ENCODE results near the gene NIN.

The NIN gene

DNA sequence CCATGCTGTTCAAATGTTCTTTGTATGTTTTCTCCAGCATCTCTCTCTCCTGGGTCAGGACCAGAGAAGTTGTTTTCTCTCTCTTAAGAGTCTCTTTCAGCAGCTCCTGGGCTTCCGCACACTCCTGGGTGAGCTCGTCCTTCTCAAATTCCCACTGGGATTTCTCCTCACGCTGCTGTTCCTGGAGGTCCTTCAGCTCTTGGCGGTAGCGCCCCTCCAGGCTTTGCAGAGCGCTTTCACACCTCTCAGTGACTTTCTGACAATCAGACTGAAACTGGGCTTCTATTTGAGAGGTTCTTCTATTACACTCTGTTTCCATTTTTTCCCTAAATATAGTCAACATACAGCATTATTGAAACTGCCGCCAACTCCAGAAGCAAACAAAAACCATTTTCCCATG, 72.7 kb downstream of the NIN start:
- DNase-seq: no peak

DNA sequence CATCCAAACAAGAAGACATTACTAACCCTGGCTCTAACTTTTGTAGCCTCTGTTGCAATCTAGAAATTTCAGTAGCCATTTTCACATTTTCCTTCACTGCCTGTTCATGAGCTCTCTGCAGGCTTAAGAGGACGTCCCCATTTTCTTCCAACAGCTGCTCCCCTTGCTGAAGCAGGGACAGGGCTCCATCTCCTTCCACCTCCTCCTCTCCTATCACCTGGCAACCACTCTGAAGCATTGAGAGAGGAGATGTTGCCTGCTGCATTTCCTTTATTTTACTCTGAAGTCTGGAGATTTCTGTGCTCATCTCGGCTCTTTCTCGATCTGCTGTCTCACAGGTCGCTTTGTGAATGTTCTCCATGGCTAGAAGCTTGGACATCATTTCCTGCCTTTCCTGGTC, 73.3 kb downstream of the NIN start:
- no peak for DNase-seq

DNA sequence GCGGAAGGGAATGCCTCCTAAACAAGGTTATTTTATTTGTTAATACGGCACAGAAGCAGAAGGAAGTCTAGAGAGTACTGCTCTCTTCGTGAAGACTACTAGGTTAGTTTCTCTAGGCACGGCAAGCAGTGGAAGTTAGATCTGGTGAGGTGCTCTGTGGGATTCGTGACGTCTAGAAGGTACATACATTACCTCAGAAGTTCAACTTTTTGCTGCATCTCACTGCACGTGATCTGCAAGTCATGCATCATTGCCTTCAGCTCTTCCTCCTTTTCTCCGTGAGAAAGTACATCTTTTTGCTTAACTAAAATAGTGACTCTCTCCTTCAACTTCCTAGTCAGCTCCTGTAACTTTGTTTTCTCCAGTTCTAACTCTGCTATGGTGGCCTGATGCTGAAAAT, 74.7 kb downstream of the NIN start:
- no peak for DNase-seq

DNA sequence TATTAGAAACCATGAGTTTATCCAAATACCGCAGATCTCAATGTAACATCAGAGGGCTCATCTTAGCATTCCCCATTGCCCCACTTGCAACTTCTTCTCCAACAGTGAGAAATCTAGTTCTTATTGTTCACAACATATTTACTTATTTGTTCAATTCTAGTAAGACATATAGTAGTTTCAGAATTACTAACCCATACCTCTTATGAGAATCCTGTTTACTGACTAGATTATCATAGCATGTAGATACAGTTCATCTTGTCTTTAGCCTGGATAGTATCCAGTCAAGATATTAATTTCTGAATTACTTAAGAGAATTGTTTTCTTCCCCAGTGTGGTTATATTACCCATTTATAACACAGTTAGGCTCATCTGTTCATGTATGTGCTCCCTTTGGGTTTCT, 80.6 kb downstream of the NIN start:
- DNase-seq: no peak

DNA sequence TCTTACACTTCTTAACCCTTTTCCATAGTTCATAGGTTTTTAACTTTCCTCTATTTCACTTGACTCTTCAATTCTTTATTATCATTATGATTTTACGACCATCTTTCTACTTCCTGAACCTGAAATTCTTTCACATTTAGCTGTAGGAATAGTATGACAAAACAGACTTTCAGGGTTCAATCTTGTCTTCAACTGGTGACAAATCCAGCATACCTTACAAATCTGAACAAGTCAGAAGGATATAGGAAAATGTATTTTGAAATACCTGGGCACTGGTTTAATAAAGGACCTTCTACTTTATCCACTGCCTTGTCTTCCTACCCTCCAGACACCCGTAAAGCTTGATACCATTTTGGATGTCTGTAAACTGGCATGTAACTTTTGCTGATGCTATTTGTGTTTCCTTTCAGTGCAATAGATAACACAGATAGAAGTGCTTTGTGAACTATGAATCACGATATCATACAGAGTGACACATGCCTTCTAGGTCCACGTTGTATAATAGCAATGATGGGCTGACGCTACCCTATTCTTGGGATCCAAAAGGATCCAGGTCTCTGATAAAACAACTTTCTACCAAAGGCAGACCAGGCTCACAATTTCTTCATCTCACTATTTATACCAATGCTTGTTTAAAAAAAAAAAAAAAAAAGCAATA, 85.4 kb downstream of the NIN start:
- DNase-seq: no peak

DNA sequence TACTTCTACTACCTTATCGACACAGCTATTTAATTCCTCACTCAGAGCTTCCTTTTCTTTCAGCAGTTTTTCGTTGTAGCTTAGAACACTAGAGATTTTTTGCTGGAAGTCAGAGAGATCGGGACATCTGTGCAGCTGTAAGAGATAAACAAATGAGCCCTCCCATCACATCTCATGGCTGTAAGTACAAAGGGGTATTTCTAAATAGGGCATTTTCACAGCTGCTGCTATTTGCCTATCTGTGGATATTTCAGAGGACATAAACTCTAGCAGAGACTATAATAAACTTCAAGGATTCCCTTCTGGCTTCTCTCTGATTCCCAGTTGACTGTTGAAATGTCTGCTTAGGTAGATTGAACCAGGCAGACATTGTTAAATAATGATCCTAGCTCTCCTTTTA, 86.7 kb downstream of the NIN start:
- DNase-seq: no peak

DNA sequence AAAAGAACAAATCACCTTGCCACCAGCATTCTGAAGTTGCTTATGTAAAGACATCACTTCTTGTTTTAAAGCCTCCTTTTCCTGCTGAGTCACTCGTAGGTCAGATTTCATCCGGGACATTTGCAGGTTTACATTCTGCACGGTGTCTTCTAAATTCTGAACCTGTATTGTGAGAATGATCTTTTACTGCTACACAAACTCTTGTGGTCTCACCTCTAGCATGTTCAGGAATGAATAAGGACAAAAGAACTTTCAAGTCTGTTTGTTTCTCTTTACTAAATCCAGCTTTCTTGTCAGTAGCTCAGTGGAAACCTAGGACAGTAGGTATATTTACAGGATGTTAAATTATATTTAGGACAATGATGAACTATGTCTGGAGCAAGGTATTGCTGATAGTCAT, 89.4 kb downstream of the NIN start:
- DNase-seq: no peak

DNA sequence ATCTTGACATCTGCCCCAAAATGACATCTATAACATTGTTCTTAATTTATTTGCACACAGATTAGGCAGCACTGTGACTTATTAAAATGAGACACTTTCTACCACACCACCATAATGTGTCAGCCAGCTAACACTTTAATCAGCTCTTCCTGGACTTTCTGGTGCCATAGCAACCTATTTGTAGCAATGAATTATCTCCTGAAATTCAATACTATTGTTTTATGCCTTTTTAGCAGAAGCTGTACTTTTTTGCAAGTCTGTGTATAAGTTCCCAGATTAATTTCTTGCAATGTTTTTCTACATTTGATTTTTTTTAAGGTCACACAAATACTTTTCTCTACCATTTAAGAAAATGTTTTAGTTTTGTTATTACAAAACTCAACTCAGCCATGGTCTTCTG, 90.1 kb downstream of the NIN start:
- DNase-seq: no peak

DNA sequence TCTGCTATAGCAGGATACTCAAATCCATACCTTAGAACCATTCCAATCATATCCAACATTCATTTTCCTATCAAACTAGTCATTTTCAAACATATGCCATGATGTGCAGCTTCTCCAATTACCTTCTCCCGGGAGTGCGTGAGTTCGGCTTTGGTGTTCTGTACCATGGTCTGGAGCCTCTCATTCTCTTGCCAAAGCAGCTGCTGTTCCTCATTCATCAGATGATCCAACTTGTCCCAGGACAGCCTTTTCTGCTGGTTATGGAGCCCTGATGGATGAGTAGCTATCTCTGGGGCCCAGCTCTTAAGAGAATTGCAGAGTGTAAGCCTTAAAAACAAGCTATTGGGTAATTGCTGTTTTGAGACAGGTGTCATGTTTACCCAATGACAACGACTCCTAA, 91.8 kb downstream of the NIN start:
- DNase-seq: no peak

DNA sequence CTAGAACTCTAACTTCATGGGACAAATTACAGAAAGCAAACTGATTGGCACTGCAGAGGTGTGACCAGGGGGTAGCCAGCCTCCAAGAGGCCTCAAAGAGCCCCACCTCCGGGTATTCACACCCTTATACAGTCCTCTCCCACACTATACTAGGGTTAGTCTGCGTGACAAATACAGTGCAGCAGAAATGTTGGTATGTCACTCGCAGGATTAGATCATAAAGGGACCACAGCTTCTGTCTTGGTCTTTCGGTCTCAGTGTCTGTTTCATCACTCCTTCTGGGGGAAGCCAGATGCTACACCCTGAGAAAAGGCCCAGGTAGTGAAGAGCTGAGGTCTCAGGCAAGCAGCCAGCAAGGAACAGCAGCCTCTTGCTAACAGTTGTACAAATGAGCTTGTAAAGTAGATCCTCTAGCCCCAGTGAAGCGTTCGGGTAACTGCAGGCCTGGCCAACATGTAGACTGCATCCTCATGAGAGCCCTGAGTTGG, 94.0 kb downstream of the NIN start:
- DNase-seq: no peak

DNA sequence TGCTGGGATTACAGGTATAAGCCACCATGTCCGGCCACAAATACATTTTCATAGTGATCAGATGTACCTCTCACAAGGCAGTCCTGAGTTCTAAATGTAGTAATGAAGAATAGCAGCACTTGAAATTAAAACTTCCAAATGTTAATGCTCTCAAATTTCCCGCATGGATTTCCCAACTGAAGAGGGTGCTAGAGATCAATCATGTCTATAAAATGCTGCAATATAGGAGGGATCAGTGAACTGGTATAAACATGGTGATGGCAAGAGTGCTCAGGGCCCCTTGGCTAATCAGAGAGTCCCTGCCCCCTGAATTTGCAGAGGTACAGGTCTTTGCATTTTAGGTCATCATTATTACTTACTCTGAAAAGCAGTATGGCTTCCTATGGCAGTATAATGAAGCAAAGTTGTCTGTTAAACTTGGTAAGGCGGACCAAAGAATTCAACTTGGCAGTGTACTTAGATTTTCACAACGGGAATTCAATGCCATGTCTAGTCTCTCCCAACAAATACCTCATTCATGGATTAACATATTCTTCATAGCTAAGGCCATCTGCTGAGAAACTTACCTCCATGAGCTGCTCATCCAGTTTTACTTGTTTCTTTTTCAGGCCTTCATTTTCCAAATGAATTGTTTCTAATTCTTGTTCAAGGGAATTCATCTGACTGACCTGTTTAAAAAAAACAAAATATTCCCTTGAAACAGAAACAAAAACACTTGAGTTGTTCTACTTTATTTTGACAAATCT, 95.8 kb downstream of the NIN start:
- DNase-seq: no peak

DNA sequence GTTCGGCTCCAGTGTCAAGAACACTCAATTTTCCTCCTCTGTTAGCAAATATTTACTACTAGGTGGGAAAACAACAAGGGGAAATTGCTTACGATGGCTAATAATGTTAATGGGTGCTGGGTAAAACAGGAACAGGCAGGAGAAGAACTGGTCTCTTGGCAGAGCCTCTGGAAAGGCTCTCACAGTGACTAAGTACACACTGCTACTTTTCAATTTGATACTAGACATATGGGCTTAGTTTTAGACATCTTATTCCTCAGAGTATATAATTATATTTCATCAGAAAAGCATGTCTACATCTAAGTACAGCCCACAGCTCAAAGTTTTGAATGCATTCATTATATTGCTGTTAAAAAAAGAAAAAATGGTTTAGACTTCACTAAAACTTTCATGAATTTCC, 97.5 kb downstream of the NIN start:
- no peak for DNase-seq

DNA sequence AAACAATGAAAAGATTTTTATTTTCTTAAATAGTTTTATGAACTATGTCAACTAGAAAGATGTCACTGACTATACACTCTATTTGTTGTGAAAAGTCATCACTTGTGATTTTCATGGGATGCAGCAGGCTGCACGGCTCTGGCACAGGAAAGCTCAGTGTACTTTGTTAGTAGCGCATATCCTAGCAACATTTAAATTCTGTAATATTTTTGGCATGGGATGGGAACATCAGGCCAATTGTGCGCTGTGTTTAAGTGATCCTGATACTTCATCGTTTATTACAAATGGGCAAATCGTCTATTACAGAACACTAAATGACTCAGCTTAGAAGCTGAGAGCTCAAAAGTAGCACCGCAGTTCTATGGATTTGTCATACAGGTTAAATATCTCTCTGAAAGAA, 102.1 kb downstream of the NIN start:
- DNase-seq: no peak

DNA sequence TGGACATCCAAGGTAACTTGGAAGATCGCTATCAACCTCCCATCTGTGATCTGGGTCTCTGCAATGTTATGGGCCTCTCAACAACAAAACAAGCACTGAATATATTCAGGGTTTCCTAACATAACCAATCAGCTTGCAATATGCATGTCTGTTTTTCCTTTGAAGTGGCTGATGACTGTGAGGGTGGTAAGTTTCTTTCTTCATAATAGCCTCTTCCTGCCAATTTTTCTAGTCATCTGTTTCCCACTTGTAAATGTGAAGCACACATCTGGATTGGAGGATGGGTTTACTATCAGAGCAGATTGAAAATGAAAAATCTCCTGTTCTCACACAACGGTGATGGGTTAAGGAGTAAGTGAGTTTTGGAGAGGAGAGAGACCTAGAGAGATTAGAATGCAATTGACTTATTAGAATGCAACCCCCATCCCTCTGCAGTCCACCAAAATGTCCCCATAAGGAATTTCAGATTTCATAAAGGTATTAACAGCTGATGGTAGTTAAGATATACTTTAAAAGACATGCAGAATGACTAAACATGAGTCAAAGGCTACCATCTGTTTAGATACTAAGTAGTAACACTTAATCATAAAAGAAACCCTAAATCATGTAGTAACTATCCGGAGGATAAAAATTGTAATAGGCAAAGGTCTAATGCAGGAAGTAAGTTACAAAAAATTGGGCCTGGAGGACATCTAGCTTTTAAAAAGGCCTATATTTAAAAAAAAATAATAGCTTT, 104.4 kb downstream of the NIN start:
- no peak for DNase-seq

DNA sequence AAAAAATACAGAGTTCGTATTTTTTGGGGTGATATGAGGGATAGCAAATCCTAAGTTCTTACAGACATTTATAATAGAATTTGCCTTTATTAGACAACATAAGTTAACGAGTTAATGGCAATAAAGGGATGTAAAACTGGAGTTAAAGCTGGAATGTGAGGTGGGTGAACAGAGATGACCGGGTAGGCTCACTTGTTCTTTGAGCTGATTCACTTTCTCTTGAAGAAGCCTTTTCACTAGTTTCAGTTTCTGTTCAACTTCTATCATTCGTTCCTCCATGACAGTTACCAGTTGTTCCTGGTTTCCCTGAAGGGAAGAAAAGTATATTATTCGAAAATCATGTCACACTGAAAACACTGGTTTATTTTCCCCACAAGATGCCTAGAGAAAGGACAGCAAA, 105.2 kb downstream of the NIN start:
- DNase-seq: no peak

DNA sequence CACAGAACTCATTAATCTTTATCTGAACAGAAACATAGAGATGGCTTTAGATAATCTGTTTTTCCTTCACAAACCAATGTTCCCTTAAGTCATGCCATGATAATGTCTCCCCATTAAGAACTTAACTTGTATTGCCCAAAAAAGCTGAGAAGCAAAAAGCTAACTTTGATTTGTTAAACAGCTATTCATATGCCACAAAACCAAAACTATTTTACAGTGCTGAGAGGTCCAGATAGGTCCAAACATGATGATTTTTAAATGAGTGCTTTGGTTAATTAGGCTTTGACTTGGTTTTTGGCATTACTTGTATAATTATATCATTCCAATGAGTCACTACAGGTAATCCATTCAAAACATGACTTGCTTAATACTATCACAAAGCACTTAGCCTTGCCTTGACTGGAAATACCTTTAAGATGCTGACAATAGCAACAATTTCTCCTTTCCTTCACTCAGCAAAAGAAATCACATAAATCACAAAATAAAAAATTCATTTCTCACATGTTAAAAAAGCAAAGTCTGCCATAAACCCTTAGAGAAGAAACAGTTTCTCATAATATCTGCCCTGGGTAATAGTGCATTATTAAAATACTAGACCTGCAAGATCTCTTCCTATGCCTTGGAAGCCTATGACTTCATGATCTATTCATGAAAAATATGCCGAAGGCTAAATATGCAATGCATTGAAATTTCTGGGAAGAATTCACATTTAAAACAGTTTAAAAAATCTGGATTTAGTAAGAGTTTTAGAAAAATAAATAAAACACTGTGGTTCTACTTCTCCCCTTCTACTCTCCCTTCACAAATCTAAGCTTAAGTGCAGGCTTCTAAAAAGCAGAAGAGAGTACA, 110.8 kb downstream of the NIN start:
- no peak for DNase-seq

DNA sequence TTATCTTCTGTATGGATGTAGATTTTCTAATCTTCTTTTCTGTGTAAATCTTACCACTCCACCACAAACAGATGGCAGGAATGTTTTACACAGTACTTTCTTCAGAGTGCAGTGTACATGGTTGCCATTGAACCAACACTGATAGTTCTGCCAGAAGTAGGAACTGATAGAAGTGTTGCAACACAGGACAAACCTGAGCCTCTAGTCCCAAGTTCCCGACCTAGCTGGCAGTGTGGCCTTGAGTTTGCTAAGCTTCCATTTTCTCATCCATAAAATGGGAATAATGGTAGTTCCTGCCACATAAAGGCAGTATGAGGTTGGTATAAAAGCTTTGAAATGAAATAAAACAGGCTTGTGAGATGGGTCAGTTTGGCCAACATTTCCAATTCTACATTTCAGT, 112.0 kb downstream of the NIN start:
- DNase-seq: no peak

DNA sequence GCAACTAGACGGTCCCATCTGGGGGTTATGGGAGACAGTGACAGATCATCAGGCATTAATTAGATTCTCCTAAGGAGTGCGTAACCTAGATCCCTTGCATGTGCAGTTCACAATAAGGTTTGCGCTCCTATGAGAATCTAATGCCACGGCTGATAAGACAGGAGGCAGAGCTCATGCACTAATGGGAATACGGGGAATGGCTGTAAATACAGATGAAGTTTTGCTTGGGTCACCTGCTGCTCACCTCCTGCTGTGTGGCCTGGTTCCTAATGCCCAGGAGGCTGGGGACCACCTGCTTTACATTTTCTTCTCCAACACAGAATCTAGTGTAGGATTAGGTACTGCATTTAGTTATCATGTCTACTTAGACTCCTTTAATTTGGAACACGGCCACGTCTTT, 113.2 kb downstream of the NIN start:
- DNase-seq: no peak

DNA sequence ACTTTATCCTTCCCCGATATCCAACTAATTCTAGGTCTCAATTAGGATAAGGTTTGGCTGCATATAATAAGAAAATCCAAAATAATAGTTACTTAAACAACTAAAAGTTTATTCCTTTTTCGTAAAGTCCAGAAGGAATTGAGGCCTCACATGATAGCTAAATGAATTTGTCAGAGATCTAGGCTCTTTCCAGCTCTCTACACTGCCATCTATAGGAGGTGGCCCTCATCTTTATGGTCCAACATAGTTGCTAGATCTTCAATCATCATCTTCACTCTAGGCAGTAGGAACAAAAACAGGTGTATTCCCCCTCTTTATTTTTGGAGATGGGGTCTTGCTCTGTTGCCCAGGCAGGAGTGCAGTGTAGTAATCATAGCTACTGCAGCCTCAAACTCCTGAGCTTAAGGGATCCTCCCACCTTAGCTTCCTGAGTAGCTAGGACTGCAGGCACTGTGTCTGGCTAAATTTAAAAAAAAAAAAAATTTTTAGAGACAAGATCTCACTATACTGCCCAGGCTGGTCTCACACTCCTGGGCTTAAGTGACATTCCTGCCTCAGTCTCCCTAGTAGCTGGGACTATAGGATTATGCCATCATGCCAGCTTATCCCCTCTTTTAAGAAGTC, 116.4 kb downstream of the NIN start:
- peak; percentile 5 for DNase-seq

DNA sequence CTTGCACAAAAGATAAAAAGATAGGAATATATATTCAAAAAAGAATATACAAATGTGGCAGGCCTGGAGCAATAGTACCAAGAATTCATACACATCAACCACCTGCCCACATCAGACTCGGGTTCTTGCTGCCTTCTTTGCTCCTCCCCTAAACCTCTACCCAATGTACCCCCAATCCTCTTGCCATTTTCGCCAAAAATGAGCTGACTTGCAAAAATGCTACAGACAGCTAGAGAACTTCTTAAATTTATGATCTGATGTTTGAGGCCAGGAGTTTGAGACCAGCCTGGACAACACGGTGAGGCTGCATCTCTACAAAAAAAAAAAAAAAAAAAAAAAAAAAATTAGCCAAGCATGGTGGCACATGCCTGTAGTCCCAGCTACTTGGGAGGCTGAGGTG, 119.9 kb downstream of the NIN start:
- no peak for DNase-seq

DNA sequence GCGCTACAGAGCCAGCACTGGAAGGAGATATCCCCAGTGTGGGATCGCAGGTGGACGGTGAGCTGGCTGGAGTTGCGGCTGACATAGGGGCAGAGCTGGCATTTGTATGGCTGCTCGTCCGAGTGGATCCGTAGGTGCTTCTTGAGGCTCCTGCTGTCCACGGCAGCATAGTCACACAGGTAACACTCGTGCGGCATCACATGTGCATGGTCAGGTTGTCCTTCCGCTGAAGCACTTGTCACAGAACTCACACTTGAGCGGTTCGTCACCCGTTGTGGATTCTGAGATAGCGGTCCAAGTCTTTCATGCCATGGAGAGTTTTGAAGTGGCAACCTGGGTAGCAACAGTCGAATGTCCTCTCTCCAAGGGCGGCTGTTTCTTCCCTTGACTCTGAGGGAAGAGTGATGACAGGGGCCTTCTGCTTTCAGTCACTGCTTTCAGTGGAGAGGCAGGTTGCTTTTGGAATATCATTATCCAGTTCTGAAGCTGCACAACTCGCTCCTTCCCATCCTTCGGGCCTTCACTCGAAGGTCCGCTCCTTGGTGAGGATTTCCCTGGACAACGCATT, 125.9 kb downstream of the NIN start:
- no peak for DNase-seq

DNA sequence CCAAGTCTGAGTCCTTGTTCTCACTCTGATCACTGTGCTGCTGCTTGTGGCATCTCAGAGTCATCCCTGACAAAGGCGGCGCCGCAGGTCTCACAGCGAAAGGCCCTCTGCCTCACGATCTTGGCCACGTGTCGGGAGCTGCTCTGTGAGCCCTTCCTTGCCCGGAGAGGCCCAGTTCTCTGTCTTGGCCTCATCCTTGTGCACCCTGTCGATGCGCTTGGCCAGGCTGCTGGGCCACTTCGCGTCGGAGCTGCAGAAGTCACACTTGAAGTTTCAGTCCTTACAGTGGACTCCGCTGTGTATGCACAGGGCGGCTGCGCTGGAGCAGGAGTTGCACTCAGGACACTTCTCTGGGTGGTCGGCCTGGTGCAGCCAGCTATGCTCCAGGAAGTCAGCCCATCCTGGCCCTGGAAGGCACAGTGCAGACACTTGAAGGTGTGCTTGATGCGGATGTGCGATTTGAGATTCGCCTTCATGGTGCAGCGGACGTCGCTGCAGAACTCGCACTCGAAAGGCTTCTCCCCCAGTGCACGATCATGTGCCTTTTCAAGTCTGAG, 126.4 kb downstream of the NIN start:
- DNase-seq: no peak

Measured in NCI-H748 treated with DMSO at 0.1 percent for 48 hours (cell line).